GM04504 (cell line): ENCODE measurements around the gene LRFN4.

ENCODE experiments used
- DNase-seq: peaks from one replicate; pipeline ENCODE4 v3.0.0-alpha.2; 2012; ENCODE audit warnings: low read depth

The LRFN4 gene

DNA sequence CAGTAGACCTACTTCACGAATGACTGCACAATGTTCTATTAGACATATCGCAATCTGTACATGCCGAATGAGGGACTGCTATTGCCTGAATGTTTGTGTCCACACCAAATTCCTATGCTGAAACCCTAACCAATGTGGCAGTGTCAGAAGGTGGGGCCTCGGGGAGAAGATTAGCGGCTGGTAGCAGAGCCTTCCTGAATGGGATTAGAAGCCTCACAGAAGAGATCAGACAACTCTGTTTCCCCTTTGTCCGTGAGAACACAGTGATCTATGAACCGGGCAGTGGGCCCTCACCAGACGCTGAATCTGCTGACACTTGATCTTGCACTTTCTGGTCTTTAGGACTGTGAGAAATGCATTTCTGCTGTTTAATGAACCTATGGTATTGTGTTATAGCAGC lies 33.1 kb downstream of the LRFN4 start:
- no peak for DNase-seq

DNA sequence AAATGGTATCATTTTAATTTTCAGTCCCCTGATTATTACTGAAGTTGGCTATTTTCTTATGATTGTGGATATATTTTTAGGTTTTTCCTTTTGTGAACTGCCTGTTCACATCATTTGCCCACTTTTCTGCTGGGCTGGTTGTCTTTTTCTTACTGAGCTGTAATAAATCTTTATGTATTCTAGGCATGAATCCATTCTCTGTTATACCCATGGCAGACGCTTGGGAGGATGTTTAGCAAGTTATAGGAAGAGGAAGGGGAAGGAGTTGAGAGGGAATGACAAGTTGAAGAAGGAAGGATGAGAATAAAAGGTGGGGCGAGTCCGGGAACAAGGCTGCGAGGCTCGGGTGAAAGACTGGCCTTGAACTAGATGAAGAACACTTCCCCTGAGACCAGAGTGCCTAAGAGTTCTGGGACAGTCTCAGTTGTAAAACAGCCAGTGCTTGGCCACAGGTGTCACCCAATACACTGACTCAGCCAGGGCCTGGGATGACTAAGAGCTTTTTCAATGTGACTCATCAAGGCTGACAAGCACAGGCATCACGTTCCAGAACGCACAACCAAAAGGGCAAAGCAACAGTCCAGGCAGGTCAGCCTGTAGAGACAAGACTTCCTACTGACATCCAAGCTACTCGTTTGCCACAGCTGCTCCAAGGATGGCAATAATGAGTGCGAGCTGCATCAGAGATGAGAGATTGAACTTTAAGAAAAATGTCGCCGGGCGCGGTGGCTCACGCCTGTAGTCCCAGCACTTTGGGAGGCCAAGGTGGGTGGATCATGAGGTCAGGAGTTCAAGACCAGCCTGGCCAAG lies 35.2 kb downstream of the LRFN4 start:
- DNase-seq: peak; percentile 82

DNA sequence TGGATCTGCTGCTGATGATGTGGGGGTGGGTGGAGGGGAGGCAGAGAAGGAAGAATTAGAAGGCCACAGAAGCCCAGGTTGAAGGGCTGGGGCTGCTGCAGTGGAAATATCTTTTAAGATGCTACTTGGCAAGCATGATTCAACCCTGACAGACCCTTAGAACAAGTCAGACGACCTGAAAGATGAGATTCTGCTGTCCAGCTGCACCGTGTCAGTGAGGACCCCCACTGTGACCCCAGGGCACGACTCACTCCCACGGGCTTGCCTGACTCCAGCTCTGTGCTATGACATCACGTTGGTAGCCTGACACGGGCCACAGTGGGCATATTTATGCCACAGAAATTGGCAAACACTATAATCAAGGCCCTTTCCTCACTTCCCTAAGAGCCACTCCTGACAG lies 36.0 kb downstream of the LRFN4 start:
- no peak for DNase-seq

DNA sequence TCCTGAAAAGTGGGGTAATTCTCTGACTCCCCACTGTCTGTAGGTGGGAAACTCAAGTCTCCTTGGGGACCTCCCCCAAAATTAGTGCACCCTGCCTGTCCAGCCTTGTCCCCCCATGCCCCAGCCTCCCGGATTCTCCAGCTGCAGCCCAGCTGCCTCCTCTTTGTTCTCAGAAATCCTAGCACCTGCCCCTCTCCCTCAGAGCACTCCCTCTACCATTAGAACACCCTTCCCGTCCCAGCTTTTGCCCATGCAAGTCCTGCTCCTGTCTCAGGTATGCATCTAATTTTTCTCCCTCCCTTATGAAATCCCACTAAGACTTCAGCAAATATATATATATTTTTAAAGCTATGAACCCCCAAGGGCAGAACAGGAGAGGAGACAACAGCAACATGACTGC lies 37.3 kb downstream of the LRFN4 start:
- no peak for DNase-seq

DNA sequence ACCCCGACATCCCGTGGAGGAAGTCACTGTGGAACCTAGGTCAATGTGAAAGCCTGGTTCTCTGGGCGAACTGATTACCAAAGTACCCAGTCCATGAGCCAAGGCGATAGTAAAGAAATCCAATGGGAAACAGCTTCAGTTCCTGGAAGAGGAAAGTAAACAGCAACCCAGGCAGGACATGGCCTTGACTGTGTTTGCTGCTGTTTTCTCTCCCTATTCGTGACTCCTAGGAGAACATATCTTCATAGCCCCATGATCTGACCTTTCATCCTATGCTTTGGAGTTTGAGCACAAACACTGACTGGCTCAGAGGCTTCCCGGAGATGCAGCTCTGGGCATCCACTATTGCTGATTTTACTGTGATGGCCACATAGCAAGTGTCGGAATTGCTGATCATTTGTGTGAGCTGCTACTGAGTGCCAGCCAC lies 45.1 kb downstream of the LRFN4 start:
- no peak for DNase-seq

DNA sequence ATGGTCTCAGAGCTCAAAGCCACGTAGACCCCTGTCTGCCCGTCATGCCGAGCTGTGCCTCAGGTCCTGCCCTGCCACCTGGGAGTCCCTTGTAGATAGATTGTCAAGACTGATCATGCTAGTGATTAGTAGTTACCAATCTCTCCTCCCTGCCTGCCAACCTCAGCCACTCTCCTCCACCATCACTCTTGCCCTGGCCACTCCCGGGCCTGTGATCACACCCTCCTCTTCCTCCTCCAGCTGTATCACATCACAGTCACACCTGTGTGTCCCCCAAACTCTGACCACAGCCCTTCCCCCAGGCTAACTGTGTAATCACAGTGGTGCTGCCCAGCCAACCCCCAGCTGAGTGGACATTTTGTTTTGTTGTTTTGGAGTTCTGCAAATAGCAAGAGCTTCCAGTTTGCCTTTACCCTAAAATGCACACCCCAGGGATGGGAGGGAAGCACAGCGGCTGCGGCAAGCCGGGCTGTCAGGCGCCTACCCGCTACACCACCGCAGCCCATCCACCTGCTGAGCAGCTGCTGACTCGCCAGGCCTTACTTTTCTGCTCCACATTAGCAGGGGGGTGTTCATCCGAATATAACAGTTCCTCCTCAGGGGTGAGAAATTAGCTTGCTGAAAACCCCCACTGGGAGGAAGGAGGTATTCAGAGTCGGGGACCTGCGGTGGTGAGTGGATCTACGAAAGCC lies 45.8 kb downstream of the LRFN4 start:
- no peak for DNase-seq

DNA sequence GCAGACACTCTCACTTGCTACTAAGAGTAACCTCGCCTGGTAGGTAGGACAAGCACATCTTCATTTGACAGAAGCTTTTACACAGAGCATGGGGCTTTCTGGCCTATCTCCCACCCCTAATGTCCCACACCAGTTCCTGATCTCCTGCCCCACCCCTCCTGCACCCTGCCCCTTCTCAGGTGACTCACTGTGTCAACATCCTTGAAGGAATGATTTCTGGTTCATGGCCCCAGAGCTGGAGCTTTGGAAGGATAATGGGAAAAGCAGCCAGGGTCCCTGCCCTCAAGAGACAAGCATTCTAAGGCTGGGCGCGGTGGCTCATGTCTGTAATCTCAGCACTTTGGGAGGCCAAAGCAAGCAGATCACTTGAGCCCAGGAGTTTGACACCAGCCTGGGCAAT lies 47.2 kb downstream of the LRFN4 start:
- no peak for DNase-seq

DNA sequence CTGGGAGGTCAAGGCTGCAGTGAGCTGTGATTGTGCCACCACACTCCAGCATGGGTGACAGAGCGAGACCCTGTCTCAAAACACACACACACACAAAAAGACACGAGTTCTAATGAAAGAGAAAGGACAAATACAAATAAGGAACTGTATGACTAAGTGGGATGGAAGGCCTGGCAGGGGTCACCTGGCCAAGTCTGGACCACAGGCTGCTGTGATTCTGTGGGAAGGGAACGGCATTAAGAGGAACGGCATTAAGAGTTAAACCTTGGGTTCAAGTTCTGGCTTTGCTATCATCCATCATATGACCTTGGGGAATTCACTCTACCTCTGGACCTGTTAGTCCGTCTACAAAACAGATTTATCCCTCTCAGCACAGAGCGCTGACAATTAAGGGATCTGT lies 47.7 kb downstream of the LRFN4 start:
- no peak for DNase-seq

DNA sequence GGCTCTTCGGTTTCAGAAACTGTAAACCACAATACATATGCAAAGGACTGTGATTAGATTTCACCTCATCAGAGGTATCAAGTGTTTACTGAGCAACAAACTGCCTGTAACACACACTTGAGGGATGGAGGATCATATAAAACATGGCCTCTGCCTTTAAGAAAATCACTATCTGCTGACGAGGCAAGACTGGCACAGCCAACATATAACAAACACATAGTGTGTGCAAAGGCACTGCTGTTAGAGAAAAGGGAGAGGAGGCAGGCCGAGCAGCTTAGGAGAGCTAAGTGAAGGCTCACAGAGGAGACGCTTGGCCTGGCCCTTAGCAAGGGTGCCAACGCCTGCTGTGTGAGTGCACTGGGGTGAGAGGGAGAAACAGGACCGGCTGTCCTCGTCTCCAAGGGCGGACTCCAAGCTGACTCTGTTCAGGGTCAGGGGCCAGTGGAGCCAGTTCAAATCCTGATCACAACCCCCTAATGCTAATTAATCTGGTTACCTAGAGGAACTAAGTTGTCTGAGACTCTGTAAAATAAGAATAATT lies 48.2 kb downstream of the LRFN4 start:
- DNase-seq: no peak

DNA sequence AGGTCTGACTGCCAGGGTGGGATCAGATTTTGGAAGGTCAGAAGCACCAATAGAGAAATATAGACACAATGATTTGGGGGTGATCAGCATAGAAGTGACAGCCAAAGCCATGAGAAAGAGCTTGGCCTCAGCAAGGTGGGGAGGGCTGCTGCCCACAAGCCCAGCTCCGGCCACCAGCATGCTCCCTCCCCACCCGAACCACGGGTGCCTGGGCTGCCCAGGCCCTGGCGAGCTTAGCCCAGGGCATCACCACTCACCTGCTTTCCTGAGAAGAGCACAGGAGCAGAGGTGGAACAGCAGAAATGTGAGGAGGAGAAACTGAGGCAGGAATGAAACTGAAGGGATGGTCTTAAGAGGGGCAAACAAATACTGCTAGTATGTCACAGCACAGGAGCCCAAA lies 48.8 kb downstream of the LRFN4 start:
- no peak for DNase-seq

DNA sequence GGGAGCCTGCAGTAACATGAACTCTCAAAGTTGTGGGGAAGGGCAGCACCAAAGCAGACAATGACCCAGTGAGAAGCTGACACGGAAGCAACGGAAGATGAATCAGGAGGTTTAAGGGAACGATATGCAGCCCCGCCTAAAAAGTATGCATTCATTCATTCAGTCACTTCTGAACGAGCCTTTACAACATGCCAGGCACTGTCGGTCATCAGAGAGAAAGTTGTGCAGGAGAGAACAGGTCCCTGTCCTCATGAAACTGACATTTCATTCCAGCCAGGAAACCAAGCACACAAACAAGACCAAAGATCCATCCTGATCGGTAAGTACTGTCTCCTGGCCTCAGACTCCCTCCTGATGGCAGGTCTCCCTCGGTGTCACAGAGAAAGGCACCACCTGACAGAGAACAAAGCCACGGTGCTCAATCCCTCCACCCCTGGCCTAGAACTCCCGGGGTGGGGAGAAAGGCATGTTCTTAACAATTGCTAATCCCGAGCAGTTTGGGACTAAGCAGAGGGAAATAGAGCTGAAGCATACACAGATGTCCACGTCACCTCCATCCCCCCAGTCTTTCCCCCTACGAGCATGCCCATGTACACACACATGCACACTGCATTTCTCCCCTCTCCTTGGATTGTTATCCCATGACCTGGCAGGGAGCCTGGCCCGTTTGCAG lies 49.3 kb downstream of the LRFN4 start:
- DNase-seq: no peak

DNA sequence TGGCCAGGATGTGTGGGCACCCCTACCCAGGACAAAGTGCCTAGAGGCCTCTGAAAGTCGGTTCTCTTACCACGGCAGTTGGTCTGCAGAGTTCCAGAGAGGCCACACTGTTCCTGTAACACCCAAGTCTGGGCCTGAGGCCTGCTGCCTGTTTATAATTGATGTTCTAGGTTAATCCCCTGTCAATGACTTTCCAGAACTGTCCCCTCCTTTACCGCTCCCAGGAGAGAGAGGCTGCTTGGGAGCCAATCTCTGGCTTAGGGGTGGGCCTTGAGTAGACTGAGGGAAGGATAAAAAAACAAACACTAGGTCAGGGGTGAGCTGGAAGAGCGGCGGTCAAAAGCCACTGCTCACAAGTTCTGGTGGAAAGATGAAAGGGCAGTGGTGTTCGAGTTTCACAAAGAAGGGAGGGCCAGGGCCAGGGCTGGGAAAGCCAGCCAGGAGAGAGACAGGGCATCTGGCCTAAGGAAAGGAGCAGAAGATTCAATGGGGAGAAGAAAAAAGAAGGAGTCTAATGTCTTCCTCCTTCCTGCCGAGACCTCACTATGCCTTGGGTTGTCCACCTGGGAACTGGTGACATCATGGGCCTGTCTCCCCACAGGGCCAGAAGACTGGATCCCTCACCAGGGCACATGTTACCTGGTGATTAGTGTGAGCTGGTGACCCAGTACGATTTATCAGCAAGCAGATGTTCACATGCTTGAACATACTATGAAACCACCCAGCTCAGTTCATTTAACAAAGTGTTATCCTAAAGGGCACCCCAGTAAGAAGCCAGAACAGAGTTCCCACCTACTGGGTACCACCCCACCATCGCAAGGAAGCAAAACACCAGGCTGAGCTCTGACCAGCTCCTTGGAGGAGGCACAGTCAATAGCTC lies 51.1 kb downstream of the LRFN4 start:
- no peak for DNase-seq

DNA sequence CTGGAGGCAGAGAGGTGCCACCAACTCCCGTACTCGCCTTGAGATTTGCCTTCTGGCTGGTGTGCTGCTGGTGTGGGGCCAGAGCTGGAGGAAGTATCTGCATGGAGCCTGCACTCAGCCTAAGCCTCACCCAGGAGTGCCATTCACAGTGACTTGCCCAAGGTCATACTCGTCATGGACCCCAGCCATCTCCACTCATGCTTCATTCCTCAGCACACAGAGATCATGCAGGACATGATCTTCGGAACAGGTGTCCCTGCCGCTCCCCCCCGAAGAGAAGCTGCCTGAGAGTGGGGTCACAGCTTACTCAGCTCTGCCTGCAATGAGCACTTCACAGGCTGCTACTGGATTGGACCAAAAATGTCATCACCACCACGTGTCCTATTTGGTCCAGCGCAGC lies 52.3 kb downstream of the LRFN4 start:
- no peak for DNase-seq

DNA sequence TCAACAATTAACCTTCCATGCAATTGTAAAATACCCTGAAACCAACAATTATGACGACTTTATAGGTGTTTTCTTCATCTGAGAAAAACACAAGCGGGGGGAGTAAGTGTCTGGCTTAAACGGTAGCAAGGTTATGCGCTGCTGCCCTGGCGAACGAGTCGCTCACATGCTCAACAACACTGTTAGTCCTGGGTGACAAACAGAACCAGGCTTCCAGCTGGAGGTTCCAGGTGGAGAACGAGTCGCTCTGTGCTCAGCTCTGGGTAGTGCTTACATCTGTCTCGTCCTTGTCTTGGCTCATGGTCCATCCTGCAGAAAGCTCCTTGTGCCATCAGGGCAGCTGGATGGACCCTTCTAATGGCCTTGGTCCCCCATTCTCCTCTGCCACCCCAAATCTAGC lies 53.2 kb downstream of the LRFN4 start:
- no peak for DNase-seq
